Central memory CD4-positive, alpha-beta T cell (primary cell): ENCODE measurements around the gene SOX4.
"Not testable (repeated sequence)": the region's sequence is repeated elsewhere in the genome, so short reads cannot be mapped to it uniquely, and the experiment has no call there.

ENCODE experiments used
- DNase-seq: peaks from one replicate; pipeline ENCODE4 v3.0.0; 2022
- total RNA-seq, 3 experiments: gene quantifications; one replicate each; lab custom pipeline; 2026; lab: John Stamatoyannopoulos, UW

Gene SOX4
- total RNA-seq: 0.98 to 2.7 (median 1.2) reads per million in 3 experiments

DNA sequence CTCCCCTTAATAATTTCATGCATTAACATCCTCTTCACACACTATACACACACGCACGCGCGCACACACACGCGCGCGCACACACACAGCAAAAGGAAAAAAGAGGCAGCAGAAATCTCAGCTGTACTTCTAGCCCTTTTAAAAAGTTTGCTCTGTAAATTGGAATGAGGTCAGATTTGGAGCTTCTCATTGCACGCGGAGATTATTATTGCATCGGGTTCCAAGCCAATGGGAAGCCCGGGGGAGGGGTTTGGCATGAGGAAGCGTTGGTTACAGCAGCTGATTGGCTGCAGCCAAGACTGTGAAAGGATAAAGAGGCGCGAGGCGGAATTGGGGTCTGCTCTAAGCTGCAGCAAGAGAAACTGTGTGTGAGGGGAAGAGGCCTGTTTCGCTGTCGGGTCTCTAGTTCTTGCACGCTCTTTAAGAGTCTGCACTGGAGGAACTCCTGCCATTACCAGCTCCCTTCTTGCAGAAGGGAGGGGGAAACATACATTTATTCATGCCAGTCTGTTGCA lies at the start of gene SOX4:
Gene SOX4 (plus strand): TSS at position 340 of the 515 bp plus-strand sequence. CDS start 784 bp downstream, outside the sequence.
- peak; percentile 60 for DNase-seq

DNA sequence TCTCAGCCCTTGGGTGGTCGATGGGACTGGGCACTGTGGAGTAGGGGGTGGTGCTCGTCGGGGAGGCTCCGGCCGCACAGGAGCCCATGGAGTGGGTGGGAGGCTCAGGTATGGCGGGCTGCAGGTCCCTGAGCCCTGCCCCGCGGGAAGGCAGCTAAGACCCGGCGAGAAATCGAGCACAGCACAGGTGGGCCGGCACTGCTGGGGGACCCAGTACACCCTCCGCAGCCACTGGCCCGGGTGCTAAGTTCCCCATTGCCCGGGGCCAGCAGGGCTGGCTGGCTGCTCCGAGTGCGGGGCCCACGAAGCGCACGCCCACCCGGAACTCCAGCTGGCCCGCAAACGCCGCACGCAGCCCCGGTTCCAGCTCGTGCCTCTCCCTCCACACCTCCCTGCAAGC lies 41.3 kb upstream of the SOX4 start:
- DNase-seq: not testable (repeated sequence)

DNA sequence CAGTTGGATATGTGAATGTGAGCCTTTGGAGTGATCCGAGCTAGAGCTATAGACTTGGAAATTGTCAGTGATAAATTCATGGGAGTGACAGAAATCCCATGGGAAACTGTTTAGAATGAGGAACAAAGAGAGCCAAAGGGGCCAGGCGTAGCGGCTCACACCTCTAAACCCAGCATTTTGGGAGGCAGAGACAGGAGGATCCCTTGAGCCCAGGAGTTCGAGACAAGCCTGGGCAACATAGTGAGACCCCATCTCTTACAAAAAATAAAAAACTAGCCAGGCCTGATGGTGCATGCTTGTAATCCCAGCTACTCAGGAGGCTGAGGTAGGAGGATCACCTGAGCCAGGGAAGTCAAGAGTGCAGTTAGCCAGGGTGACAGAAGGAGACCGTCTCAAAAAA lies 39.3 kb upstream of the SOX4 start:
- DNase-seq: no peak

DNA sequence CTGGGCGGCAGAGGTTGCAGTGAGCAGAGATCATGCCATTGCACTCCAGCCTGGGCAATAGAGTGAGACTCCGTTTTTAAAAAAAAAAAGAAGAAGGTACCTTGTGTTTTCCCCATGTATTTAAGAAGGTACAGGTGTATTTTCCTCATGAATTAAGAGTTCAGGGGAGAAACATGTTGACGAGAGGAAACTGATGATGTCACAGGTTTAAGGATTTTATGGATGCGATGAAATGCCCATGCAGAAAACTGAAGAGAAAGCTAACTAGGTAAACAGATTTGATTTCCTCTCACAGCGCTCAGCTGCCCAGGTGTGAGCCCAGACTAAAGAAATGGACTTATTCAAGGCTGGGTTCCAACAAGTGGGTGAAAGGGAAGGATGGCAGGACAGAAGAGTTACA lies 38.4 kb upstream of the SOX4 start:
- no peak for DNase-seq

DNA sequence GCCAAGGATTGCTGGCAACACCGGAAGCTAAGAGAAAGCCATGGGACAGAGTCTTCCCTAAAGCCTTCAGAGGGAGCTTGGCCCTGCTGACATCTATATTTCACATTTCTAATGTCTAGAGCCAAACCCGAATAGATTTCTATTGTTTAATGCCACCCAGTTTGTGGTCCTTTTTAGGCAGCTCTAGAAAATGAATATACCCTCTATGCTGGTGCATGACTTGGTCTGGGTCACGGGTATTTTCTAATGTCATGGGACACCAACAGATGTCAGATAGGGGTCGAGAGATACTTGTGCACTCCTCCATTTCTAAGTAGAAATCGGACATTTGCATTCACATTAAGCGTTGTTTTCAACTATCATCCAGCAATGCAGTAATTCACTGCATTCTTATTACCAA lies 37.0 kb upstream of the SOX4 start:
- no peak for DNase-seq

DNA sequence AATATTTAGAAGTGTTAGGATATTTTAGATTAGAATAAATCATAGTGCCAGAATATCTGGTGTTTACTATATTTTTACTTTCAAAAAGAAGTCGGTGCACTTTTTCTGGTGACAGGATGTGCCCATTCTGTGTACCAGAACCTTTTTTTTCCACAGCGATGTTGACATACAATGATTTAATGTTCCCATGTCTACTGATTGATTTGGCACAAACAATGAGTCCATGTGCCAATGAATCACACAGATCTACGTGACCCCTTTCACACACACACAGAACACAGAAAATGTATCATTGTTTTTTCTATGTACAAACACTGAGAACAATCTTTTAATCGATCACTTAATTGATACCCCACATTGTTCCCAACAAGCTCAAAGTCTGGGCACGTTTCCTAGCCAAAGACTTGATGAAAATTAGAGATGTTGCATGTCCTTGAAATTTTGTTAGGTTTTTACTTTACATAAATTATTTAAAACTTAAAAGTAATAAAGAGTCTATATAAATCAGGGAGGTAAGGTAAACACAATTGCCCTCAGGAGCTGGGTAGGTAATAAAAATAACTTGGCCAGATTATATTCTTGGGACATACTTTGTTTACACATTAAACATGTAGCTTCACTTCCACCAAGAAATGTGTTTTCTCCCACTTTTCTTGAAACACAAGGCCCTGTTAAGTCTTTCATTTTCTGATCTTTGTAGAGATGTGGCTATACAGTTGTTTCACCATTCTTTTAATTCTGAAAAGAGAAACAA lies 36.4 kb upstream of the SOX4 start:
- no peak for DNase-seq

DNA sequence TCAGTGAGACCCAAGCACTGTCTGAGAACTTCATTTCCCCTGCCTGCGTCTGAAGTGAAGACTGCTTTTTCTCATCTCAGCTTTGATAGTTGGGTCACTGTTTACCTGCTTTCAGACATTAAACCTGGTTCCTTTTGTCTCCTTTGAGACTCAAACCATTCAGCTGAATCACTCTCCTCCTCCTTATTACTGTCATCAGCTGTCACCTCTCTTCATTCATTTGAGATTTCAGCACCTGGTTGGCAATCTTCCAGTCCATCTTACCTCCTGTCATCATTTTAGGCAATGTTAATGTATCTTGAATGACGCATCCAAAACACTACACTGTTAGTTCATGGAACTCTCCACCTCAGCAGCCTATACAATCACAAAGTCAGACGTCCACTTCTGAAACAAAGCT lies 34.3 kb upstream of the SOX4 start:
- no peak for DNase-seq

DNA sequence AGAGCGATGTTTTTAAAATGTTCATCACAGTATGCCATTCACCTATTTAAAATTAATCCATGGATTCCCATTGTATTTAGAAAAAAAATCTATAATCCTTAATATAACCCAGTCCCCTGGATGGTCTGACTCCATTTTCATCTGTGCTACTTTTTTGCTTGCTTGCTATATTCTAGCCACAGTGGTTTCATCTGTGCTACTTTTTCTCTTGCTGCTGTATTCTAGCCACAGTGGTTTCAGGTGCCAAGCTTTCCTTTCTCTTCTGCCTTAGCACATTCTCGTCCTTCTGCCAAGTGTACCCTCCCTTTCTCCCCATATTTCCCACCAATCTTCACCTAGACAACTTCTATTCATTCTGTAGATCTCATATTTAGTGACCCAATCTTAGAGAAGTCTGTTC lies 33.3 kb upstream of the SOX4 start:
- DNase-seq: no peak

DNA sequence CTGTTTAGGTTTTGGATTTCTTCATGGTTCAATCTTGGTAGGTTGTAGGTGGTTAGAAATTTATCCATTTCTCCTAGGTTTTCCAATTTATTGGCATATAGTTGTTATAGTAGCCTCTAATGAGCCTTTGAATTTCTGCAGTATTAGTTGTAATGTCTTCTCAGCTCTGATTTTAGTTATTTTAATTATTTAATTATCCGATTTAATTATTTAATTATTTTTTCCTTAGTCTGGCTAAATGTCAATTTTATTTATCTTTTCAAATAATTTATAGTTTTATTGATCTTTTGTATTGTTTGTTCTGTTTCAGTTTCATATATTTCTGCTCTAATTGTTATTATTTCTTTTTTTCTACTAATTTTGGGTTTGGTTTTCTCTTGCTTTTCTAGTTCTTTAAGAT lies 28.1 kb upstream of the SOX4 start:
- DNase-seq: no peak

DNA sequence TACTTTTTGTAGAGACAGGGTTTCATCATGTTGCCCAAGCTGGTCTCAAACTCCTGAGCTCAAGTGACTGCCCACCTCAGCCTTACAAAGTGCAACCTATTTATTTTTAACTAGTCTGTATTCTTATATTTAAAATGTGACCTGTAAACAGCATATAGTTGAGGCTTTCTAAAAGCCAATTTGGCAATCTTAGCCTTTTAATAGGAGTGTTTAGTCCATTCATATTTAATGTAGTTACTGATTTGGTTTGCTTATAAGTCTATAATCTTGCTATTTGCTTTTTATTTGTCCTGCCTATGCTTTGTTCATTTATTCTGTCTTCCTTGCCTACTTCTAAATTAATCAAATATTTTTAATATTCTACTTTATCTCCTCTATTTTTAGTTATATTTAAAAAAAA lies 15.0 kb upstream of the SOX4 start:
- no peak for DNase-seq

DNA sequence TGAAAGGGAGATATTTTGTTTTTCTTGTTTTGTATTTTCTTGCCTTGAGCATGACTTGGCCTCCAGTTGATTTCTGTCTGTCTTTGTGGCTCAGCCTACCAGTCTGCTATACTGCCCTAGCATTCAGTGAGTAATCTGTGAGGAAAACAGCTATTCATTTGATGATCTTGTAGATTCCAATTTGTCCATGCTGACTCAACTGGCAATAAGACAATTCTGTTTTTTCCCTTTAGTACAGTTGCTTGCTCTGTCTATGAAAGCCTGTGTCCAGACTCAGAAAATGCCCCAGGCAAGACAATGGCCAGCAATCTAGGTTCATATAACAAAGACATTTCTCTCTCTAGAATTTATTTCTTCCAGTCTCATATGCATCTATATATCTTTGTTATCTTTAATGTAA lies 10.9 kb upstream of the SOX4 start:
- DNase-seq: no peak

DNA sequence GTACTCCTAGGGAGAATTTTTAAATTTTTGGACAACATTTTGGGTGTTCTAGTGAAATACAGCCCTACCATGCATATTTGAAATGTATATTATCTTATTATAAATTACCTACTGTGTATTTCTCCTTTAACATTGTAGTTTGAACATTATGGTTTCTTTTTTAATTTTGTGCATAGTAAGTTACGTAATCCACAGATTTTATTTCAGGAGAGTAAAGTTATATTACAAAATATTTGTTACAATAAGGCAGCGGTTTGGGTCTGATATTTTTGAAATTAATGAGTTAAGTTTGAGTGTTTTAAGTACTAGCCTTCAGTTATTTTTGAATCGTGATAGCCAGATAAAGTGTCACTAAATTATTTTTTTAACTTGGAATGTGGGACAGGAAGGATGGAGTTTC lies 7.3 kb upstream of the SOX4 start:
- no peak for DNase-seq

DNA sequence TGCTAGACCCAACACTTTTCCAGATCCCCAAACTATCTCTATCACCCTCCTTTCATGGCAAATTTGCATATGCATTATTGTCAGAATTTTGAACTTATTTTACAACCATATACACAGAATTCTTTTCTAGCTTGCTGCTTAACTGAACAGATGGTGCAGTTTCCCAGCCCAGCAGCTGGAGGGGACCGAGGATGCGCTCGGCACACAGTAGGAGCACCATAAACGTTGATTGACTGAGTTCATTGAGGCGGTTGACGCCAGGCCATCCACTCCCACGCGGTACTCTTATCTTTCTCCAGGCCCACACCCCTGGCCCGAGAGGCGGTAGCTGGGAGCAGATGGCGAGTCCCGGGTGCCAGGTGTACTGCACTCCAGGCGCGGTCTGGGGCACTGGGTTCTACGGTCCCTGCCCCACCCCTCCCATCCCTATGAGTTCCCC lies 6.8 kb upstream of the SOX4 start:
- DNase-seq: no peak

DNA sequence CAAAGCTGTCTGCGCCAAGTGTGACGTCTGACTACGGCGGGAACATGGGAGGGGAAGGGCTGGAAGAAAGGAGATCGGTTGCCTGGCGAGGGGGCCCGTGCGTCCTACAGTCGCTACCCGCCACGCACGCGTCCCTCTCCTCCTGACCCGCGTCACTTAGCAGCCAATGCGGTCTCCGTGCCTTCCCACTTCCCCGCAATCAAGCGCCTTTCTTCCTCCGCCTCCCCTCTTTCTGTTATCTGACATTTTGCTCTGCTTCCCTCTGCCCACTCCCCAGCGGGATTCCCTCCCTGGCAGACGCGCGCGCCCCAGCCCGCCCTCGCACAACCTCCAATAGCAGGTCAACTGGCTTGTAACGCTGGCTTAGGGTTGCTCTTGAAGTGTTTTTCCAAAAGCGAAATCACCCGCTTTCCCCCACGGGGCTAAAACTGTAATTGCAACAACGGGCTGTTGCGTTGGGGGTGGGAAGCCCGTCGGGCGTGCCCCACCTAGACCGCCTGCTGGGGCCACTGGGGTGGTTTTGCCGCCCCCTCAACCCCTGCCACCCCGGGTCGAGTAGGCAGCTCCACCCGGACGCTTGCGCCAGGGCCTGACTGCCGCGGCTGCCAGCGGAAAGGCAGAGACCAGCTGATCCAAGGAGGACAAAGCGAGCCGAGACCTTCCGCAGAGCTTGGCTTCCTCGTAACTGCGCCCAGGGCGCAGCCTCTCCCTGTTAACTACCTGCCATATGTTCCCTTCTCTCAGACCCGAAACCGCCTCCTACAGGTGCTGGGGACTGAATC lies 6.2 kb upstream of the SOX4 start:
- peak; percentile 4 for DNase-seq

DNA sequence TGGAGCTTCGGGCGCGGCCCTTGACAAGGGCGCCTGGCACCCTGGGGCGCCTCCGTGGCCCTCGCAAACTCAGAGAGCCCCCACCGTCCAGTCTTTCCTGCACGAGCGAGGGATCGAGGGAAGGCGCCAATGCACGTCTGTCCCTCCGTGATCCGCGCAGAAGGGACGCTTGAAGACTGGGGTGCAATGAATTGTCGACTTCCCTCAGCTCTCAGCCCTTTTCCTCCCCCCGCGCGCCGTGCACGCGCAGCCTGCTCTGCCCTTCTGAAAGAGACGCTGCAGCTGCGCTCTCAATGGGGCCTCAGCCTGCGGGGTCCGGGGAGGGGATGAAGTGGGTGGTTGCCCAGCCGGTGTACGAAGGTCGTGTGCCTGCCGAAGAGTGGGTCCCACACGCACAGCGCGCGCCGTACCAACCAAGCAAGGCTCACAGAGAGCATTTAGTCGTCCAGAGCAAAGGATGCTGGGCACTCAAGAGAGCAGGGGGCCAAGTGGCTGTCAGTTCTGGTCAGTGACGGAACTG lies 5.5 kb upstream of the SOX4 start:
- peak; percentile 17 for DNase-seq

DNA sequence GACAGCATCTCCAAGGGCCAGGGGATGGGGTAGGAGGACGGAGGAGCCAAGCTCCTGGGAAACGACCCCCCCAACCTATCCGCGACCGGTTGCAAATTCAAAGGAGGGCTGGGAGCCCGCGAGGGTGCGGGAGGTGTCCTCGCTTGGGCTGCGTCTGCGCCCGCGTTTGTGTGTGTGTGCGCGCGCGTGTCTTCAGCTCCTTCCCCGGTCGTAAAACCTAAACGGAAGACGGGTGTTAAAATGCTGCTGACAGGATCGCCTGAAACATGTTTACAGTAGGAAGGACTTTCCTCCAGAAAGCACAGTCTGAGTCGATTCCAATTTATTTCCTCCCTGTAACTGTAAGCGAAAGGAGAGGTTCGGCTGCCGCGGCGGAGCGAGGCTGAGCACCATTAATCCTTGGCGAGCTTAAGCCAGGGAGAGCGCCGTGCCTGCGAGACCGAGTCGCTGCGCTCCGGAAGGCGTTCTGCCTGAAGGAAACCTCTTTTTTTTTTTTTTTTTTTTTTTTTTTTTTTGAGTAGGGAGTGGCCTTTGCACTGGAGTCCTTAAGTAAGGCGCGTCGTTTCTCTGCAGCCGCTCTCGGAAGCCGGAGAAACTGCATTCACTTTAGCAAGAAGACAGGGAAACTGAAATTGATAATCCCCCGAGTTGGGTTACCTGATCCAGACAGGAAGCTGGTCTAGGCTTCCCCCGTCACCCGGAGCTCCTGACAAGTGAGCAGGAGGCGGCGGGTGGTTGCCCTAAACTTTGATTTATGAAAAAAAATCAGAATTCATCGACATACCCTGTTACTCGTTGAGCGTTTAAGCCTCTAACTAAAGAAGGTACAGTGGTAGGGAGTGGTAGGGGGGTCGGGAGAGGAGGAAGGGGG lies 4.8 kb upstream of the SOX4 start:
- DNase-seq: peak; percentile 32

DNA sequence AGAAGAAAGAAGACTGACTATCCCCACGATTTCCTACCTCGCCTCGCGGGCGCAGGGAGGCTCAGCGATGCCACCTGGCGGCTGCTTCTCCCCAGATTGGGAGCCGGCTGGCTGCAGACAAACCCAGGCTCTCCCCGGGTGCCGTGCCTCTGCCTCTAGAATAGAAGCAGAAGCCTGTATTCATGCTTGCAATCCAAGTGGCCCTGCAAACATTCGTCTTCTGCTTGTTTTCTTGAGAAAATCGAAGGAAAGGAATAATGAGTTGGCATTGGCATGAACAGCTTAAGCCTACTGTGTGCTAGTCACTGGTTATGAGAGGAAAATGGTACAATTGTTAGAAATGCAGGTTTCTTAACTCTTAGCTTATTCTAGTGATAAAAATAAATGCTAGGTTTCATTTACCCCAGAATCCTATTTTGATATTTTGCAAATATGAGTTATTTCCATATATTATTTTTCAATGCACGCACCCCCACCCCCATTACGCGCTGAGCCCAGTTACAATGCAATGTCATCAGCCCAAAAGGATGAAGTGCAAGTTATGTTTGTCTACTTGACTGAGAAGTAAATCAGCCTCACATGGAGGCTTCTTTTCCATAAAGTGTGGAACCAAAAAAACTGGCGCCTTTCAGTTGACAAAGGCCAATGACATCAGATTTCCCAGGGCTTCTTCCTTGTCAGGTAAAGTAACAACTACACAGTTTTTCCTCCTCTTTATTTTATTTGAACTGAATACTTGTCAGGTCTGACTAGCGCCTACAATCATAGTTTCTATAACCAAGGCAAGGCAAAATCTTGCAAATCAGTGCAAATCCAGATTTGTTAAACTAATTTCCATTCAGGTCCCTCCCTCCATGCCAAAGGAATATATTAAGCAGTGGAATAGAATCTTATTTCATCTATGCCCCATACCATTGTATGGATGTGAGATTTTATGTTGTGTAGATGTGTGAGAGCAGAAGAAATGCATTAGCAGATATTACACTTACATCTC lies 3.9 kb upstream of the SOX4 start:
- peak; percentile 58 for DNase-seq

DNA sequence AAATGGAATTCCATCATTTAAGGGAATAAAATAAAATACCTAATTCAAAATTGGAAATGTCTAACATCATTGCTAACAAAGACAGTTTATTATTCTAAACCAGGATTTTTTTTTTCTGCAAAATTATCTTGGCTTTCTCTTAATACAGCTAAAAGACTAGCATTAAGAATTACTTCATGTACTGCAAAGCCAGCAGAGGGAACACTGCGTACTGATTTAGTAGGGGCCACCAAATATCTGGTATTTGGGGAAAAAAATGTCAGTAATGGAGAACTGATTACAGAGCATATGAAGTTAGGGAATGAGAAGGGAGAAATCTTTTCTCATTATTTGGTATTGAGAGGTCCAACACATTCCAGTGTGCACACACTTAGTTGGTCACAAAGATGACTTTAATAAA lies 3.2 kb upstream of the SOX4 start:
- DNase-seq: no peak

DNA sequence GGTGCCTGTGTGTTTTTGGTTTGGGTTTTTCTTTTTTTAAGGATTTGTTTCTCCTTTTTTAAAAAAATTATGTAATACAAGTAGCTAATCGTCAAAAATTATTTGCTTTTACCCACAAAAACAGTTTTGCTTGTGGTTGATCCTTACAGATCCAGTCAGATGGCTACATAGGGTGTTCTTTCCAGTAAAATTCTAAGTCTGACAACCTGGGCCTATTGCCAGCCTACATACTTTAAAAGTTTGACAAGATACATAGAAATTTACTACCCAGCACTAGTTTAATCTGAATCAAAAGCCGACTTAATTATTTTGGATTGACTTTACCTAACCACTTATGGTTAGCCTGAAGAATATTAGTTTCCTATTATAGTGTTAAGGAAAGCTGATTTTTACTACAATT lies 2.1 kb upstream of the SOX4 start:
- DNase-seq: no peak

DNA sequence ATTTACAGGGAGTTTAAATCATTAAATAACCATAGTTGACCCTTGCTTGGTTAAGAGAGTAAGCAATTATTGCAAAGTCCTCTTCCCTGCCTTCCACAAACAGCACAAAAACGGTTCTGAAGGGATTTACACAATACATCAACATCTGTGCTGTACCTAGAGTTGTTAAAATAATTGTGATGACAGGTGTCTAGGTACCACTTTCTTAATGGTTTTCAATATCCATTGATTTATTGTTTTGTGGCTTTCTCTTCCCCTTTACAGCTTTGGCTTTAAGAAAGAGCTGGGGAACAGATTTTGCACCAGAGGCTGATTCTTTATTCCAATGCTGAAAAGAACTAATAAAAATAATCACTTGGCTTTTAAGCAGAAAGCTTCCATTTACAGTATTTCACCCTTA lies 598 bp upstream of the SOX4 start:
- DNase-seq: no peak

DNA sequence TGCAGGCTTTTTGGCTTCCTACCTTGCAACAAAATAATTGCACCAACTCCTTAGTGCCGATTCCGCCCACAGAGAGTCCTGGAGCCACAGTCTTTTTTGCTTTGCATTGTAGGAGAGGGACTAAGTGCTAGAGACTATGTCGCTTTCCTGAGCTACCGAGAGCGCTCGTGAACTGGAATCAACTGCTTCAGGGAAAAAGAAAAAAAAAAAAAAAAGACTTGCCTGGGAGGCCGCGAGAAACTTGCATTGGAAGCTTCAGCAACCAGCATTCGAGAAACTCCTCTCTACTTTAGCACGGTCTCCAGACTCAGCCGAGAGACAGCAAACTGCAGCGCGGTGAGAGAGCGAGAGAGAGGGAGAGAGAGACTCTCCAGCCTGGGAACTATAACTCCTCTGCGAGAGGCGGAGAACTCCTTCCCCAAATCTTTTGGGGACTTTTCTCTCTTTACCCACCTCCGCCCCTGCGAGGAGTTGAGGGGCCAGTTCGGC lies 420 bp downstream of the SOX4 start:
- no peak for DNase-seq
